SH-SY5Y (cell line): ENCODE data around the gene CFAP53.

Source experiments
- GATA2 ChIP-seq: IDR thresholded peaks from 2 replicates; pipeline ENCODE4 v1.6.1; 2011; ENCODE audit warnings: mild to moderate bottlenecking, low read depth, low read length
- GATA3 ChIP-seq: IDR thresholded peaks from 2 replicates; pipeline ENCODE4 v1.6.1; 2011; ENCODE audit warnings: low read depth, mild to moderate bottlenecking, low read length, moderate library complexity

The CFAP53 gene

DNA sequence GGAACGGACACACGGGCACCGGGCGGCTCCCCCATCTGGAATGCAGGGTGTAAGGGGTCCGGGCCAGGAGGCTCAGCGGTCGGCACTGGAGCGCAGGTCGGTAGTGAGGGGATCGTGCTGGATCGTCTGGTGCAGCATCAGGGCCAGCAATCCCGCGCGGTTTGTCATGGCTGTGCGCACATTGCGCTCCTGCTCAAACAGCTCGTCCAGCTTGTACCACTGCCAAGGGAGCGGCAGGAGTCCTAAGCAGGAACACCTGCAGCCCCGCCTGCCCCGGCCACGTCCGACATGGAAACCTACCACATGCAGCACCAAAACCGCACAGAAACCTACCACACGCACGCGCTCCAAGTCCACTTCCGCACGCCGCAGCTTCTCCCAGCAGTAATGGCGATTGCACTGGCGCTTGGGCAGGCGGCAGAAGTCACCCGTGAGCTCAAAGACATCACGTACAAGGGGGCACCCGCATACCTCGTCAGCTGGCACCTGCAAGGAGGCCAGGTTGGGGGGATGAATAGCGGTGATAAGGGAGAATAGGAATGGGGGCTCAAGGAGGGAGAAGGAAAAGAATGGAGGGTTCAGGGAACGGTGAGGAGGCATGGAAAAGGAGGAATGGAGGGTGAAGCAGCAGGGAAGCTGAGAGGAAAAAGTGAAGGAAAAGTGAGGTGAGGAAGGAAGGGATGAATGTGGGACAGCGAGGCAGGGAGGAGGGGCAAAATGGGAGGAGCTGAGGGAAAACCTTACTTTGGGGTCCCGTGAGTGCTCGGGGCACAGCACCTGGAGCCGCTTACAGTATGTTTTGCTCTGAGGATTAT, 16.4 kb upstream of the CFAP53 start:
- TF ChIP-seq GATA3 (no peak), GATA2 (no peak)

DNA sequence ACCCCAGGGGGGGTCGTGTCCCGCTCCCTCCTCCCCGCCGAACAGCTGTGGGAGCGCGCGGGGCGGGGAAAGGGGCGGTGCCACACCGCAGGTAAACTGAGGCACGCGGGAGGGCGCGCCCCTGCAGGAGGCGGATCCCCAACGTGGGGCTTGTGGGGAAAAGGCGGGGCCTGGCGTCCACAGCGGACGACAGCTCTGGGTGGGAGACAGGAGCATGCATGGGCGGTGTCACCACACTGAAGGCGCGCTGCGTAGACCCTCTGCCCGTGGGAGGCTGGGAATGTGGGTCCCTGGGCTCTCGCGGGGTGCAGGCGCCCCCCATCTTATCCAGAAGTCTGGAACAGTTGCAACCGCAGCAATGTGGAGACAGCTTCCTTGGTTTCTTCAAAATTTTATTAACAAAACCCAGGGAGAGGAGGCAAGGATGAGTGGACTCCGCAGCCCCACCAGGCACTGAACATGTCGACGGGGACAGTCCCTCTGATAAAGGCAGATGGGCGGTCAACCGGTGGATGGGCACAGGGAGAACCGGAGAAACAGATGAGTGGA, 15.8 kb upstream of the CFAP53 start:
- no peak for TF ChIP-seq GATA3
- no peak for TF ChIP-seq GATA2

DNA sequence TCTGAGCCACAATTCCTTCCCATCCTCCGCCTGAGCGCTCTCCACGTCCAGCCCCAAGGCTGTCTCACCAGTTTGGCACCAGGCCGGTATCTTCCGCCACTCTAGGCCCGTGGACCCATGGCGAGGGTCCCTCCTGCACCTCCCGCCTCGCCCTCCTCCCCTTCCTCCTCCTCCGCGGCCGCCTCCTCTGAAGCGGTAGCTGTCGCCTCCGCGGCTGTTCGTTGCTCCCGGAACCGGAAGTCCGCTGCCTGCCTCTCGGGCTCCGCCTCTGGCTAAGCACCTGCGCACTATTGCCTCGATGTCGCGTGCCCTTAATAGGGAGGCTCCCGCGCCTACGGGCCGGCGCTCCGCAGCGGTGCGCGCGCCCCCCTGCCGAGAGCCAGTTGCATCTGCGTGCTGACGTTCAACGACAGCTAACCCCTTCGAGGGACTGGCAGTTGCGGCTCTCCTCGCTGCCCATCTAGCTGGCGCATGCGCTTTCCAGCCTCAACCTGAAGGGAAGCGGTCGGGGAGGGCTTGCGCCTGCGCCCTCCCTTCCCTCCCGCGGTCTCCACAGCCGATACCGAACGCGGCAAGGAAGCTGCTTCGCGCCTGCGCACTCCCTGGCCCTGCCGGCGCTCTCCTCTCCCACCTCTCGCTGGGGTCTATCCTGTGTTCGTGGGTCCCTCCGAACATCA, 15.1 kb upstream of the CFAP53 start, which contains the start of gene MBD1:
Gene MBD1, minus strand, starts transcription at position 229 of the 677 bp plus-strand sequence. CDS start 1,531 bp downstream, outside the sequence.
- TF ChIP-seq GATA2 (no peak), GATA3 (no peak)

DNA sequence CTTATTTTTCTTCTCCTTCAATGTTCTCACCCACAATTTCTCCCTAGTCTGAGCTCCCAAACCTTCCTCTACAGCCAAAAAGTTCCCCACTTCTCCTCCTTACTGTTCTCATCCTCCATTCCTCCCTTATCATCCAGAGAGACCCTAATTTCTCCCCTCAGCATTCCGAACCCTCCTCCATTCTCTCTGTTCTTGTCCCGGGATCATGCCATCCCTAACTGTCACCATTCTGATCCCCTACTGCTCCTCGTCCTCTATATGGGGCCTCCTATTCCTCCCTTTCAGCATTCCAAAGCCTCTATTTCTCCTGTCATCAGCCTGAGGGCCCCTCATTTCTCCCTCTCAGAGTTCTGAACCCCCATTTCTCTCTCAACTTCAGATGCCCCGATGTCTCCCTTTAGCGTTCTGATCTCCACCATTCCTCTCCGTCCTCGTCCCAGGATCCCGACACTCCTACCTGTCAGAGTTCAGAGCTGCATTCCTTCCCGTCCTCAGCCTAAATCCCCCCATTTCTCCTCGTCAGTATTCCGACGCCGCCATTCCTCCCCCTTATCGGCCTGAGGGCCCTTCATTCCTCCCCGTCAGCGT, 14.5 kb upstream of the CFAP53 start:
- TF ChIP-seq GATA2 (no peak), GATA3 (no peak)

DNA sequence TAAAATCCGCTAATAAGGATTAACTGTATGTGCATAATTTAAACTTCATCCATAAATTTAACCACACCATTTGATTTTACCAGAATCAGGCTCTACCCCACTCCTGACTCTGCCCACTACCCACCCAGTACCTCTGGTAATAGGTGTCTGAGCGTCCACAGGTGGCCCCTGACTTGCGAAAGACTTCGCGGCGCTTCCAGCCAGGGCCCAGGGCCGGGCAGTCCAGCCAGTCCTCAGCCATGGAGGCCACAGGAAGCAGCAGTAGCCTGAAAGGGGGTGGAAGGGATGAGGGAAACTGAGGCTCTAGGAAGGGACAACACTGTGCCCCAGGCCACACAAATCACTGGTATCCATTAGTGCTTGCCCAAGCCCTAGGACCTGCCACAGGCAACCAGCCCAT, 13.5 kb upstream of the CFAP53 start:
- TF ChIP-seq GATA3 (no peak), GATA2 (no peak)

DNA sequence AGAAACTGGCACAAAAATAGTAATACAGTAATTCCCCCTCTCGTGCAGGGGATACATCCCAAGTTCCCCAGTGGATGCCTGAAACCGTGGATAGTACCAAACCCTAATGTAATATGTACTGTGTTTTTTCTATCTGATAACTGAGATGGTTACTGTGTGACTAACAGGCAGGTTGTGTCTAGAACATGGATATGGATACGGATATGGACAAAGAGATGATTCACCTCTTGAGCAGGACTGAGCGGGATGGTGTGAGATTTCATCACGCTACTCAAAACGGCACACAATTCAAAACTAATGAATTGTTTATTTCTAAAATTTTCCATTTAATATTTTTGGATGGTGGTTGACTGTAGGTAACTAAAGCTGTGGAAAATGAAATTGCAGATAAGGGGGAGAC, 11.6 kb upstream of the CFAP53 start:
- TF ChIP-seq GATA2 (no peak), GATA3 (no peak)

DNA sequence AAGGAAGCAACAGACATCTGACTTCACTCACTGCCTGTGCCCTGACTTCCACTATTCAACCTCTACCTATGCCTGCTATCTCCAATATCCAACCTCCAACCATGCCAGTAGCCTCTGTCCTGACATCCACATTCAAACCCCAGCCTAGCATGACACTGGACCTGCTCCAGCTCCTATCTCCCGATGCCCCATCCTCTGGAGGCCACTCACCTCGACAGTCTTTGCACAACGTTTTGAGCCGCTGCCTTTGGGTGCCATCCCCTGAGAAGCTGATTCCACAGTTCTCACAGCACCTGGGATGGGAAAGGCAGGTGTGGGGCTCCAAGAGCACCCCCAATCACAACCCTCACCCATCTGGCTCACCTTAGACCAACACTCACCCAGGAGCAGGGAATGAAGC, 10.2 kb upstream of the CFAP53 start:
- TF ChIP-seq GATA3 = no peak
- no peak for TF ChIP-seq GATA2

DNA sequence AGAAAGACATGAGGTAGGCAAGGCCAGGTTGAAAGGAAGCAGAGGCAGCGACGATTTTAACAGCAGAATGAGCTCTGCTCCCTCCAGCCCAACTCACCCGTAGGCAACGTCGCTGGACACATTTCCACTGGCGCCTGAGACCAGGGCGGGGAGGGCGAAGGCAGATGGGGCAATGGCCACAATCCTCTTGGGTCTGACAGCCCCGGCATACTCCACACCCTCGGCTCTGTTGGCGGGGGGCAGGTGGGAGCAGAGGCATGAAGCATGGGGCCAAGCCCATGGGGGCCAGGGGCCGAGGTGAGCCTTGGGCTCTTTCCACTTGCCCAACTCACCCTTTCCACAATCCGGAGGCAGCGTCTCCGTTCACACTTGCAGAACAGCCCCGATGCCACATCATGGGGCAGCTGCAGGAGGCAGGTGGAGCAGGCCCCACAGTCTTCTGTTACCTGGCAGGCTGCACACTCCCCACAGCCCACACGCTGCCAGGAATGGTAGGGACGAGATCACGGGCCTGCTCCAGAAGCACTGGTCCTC, 9.3 kb upstream of the CFAP53 start:
- TF ChIP-seq GATA2 = no peak
- no peak for TF ChIP-seq GATA3

DNA sequence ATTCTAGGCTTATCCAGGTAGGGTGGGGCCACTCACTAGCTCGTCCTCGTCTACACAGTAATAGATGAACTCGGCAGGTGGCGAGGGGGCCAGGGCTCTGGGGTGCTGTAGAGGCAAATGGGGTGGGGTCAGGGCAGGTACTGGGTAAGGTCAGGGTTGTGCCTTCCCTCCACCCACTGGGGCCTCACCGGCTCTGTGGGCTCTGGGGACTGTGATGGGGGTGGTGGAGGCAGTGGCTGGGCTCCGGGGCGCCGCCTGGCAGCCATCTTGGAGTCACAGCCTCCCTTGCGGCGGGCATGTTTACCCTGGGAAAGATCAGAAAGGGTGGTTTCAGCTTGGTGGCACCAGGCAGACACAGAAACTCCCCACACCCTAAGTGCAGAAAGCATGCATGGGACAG, 8.6 kb upstream of the CFAP53 start:
- TF ChIP-seq GATA3 (no peak), GATA2 (no peak)

DNA sequence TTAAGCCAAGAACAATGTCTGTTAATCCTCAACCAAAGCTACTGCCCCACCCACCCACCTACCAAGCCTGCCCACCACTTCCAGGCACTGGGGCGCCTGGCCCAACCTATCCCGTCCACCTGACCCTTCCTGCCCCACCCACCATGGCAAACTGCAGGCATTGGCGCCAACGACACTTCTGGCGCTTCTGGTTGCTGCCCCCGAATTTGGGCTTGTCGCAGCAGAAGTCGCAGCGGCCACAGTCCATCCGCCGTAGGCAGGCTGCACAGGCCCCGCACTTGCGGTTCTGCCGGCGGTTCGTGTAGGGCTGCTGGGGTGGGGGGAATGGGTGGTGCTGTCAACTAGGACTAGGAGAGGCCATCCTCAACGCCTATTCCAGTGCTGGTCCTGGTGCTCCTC, 7.7 kb upstream of the CFAP53 start:
- TF ChIP-seq GATA2 (no peak), GATA3 (no peak)

DNA sequence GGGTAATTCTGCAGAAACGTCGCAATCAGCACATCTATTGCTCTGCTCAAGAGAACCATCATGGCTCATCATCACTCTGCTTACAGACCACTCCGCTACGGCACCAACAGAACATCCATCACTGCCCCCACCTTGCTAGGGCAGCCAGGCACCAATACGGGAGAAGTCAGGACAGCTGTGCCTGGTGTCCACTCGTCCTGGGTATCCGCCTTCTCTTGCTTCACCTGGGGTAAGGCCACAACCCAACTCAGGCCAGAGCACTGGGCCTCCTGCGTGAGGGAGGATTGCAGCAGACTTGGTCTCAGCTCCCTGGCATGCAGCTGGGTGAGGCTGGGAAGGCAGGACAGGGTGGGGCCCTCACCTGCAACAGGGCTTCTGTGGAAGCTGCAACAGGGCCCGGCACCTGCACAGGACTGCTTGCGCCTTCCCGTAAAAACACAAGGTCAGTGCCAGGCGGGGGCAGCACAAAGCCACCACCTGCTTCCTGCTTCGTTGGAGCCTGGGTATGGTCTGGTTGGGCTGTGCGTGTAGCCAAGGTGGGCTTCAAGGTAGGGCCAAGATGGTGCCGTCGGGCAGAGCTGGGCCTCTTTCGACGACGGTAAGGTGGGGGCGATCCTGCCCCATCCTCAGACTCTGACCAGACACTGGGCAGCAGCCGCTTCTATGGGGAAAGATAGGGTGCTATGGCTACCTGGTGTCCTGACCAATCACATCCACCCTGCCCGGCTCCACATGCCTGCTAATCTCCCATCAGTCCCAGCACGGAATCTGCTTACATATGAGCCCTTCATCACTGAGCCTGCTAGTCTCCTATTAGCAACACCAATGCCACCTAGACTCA, 7.1 kb upstream of the CFAP53 start:
- TF ChIP-seq GATA2 (no peak), GATA3 (no peak)

DNA sequence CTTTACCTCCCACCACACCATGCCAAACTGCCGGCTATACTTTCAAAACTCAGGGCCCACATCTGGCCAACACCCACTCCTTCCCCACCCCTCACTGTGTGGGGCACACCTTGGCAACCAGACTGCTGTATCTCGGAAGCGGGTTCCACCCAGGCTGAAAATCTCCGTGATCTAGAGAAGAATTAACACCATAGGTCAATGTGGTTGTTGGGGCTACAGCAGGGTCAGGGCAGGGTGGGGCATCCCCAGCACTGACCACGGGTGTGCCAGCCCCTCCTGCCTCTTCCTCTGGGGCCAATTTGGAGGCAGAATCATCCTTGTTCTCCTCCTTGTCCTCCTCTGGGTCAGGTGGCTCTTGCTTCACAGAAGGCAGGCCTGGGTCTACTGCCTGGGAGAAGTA, 6.3 kb upstream of the CFAP53 start:
- TF ChIP-seq GATA3 (no peak), GATA2 (no peak)

DNA sequence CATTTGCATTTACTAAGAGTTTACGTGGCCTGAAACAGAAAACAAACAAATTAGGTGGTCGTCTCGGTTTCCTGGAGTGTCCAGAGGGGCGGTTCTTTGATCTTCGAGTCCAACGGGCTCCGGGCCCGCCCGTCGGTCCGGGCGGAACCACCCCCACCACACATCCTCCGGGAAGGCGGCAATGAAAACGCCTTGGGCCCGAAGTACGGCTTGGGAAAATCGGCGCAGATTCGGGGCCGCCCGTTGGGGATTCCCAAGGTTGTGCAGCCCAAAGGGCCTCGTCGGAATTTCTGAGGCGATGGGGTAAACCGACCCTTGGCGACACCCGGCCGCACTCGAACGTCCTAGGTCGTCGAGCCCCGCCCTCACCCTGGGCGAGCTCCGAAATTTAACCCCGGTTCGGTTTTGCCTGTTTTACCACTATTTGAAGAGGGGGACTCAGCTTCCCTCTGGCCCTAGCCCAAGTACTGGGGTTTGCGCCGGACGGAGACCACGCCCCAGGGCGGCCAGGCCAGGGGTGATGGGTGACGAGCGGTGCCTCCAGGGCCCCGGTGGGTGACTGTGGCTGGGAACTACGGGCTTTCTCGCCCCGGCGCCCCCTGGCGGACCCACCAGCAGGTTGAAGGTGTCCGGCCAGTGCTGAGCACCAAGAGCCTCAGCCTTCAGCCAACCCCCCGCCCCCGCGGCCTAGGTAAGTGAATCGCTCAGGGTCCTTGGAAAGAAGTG, 1.9 kb upstream of the CFAP53 start:
- TF ChIP-seq GATA3 = no peak
- no peak for TF ChIP-seq GATA2

DNA sequence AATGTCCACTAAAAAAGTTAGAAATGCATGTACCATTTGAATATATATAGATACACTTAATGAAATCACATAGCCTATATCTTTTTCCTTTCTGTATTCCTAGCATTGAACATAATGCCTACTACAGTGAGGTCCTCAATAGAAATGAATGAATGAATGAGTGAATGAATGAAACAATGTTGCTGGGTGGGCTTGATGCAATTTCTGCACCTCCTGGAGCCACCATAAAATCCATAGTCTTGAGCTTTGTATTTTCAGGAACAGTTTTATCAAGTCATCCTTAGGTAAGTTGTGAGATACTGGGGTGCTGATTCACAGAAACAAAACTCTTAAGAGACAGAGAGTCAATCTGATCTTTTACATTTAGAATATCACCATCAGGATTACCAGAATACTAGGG, 3.3 kb downstream of the CFAP53 start:
- TF ChIP-seq GATA2 (no peak), GATA3 (no peak)
